ENCODE measurements around the gene HIVEP2. TPM values are rescaled to one million over a fixed set of nuclear protein-coding genes. Genes with fewer than 3 reads are reported as not detected.

Gene HIVEP2
- total and polyA plus RNA-seq, 2 donors (not counting 1 experiment from before 2014, with no cell fraction given) = 5.0 to 14.4 TPM

DNA sequence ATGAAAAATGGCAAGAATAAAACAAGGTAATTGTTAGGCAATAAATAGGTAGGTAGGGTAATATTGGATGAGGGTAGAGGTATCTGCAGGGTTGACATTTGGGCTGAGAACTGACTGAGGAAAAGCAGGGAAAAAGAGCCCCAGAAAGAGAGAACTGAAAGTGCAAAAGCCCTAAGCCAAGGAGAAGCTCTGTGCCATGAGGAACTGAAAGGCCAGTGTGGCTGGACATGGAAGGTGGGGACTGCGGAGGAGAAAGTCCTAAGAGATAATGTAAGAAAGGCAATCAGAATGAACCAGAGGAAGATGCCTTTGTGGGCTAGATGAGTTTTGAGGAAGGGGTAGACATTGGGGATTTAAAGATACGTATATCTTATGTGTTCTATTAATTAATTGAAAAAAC, 9.9 kb upstream of the HIVEP2 start:
- TF ChIP-seq EZH2 (IDR thresholded peaks at IDR 0.05; ENCODE audit: low read length, missing control alignments) = no peak
- TF ChIP-seq, protein P1, sequence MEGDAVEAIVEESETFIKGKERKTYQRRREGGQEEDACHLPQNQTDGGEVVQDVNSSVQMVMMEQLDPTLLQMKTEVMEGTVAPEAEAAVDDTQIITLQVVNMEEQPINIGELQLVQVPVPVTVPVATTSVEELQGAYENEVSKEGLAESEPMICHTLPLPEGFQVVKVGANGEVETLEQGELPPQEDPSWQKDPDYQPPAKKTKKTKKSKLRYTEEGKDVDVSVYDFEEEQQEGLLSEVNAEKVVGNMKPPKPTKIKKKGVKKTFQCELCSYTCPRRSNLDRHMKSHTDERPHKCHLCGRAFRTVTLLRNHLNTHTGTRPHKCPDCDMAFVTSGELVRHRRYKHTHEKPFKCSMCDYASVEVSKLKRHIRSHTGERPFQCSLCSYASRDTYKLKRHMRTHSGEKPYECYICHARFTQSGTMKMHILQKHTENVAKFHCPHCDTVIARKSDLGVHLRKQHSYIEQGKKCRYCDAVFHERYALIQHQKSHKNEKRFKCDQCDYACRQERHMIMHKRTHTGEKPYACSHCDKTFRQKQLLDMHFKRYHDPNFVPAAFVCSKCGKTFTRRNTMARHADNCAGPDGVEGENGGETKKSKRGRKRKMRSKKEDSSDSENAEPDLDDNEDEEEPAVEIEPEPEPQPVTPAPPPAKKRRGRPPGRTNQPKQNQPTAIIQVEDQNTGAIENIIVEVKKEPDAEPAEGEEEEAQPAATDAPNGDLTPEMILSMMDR (conservative IDR thresholded peaks at IDR 0.05 in 1 of 2, IDR thresholded peaks at IDR 0.05 in 1 of 2; ENCODE audit: low read depth in 1 of 2, low read length in 2 of 2) = no peak
- no peak for DNase-seq (ENCODE audit: low read depth in 2 of 2)

DNA sequence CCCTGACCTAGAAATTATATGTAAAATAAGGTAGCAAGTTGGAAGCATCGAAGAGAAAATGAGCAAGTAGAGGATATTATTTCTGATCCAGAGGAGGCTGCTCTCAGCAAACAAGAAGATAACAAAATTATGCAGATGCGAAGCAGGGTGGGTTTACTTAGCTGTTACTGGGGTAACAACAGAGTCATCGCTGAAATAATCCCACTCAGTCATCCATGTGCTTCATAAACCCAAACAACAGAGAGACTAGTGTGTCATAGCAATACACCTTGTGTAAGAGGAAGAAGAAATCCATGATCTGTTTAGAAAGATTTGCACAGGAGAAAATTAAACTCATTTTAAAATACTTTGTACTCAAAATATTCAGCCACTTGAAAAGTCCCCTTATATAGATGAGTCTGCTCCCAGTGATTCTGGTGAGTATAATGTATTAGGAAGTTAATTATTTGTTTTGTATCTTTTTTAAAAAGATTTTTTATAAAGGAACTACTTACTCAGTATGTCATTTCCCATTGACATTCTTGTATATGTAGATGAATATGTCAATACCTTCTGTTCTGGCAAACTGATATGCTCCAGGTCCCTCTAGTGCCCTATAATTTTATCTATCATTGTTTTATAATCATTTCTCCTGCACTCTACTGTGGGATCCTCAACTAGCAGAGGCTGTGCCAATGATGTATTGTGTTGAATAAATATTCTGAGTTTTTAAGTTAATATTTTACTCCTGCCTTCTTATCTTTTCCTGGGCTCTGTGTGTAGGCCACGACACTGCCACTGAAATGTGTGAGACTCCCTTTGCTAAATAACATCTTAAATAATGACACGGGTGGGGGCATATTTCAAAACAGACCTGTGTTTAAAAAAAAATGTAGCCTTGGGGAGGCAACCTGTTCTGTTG, 8.6 kb upstream of the HIVEP2 start:
- H3K27ac ChIP-seq (ENCODE audit: insufficient read depth, low read length) = no peak overlapping the region
- H4K20me1 ChIP-seq (ENCODE audit: control insufficient read depth, extremely low read depth, insufficient read depth, low read length) = no peaks in the 10 kb centered on the region
- no peak overlapping the region for H3K4me2 ChIP-seq (ENCODE audit: extremely low read depth, insufficient read depth, low read length)
- no peak overlapping the region for H3K9ac ChIP-seq (ENCODE audit: insufficient read depth, low read length)
- H3K36me3 ChIP-seq (ENCODE audit: control insufficient read depth, insufficient read depth, low read length) = no peaks in the 10 kb centered on the region
- no peaks in the 10 kb centered on the region for H3K9me3 ChIP-seq (ENCODE audit: control insufficient read depth, insufficient read depth, low read depth, low read length)
- H3K79me2 ChIP-seq (ENCODE audit: control insufficient read depth, insufficient read depth, low read length) = no peaks in the 10 kb centered on the region
- TF ChIP-seq, protein P1 (conservative IDR thresholded peaks at IDR 0.05 in 1 of 2, IDR thresholded peaks at IDR 0.05 in 1 of 2; ENCODE audit: low read depth in 1 of 2, low read length in 2 of 2) = no peak
- TF ChIP-seq EZH2 (IDR thresholded peaks at IDR 0.05; ENCODE audit: low read length, missing control alignments) = no peak
- no peak overlapping the region for H3K4me3 ChIP-seq (replicated peaks in 1 of 4; ENCODE audit: control extremely low read depth in 1 of 4, insufficient read depth in 1 of 4, low read depth in 3 of 4, low read length in 4 of 4)
- H2AFZ ChIP-seq (ENCODE audit: low read length) = no peak overlapping the region
- DNase-seq (ENCODE audit: low read depth in 2 of 2) = no peak
- no peaks in the 10 kb centered on the region for H3K4me1 ChIP-seq (ENCODE audit: control insufficient read depth, extremely low read depth, insufficient read depth, low read length)
- H3K27me3 ChIP-seq (ENCODE audit: control insufficient read depth, insufficient read depth, low read length) = no peaks in the 10 kb centered on the region

More for the DNA sequence above, 9.9 kb upstream of the HIVEP2 start:
- Histone ChIP-seq H3K4me3 (replicated peaks in 1 of 4; ENCODE audit: control extremely low read depth in 1 of 4, insufficient read depth in 1 of 4, low read depth in 3 of 4, low read length in 4 of 4) (no peak overlapping the region), H3K27me3 (ENCODE audit: control insufficient read depth, insufficient read depth, low read length) (no peaks in the 10 kb centered on the region), H3K36me3 (ENCODE audit: control insufficient read depth, insufficient read depth, low read length) (no peaks in the 10 kb centered on the region), H3K79me2 (ENCODE audit: control insufficient read depth, insufficient read depth, low read length) (no peaks in the 10 kb centered on the region), H2AFZ (ENCODE audit: low read length) (no peak overlapping the region), H4K20me1 (ENCODE audit: control insufficient read depth, extremely low read depth, insufficient read depth, low read length) (no peaks in the 10 kb centered on the region), H3K9me3 (ENCODE audit: control insufficient read depth, insufficient read depth, low read depth, low read length) (no peaks in the 10 kb centered on the region), H3K4me1 (ENCODE audit: control insufficient read depth, extremely low read depth, insufficient read depth, low read length) (no peaks in the 10 kb centered on the region), H3K27ac (ENCODE audit: insufficient read depth, low read length) (no peak overlapping the region), H3K4me2 (ENCODE audit: extremely low read depth, insufficient read depth, low read length) (no peak overlapping the region), H3K9ac (ENCODE audit: insufficient read depth, low read length) (no peak overlapping the region)

DNA sequence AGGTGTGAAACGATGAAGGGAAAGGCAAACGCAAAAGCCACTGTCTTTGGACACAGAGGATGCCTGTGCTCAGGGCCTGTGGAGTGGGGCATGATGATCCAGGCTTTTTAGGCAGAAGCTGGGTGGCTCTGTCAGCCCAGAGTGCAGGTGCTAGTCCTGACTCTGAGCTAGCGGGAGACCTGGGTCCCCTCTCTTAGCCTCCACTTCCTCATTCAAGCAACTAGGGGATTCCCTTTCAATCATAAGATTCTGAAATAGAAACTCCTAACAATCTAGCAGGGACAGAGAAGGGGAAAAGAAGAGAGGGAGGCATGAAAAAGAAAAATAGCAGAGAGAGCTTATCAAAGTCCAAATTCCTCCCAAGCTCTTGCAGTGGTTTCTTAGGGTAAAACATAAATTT, 7.6 kb upstream of the HIVEP2 start:
- no peaks in the 10 kb centered on the region for H3K27me3 ChIP-seq (ENCODE audit: control insufficient read depth, insufficient read depth, low read length)
- H3K9ac ChIP-seq (ENCODE audit: insufficient read depth, low read length) = no peak overlapping the region
- no peaks in the 10 kb centered on the region for H3K36me3 ChIP-seq (ENCODE audit: control insufficient read depth, insufficient read depth, low read length)
- H4K20me1 ChIP-seq (ENCODE audit: control insufficient read depth, extremely low read depth, insufficient read depth, low read length) = no peaks in the 10 kb centered on the region
- DNase-seq (ENCODE audit: low read depth in 2 of 2) = no peak
- TF ChIP-seq, protein P1 (conservative IDR thresholded peaks at IDR 0.05 in 1 of 2, IDR thresholded peaks at IDR 0.05 in 1 of 2; ENCODE audit: low read depth in 1 of 2, low read length in 2 of 2) = no peak
- TF ChIP-seq EZH2 (IDR thresholded peaks at IDR 0.05; ENCODE audit: low read length, missing control alignments) = no peak
- no peaks in the 10 kb centered on the region for H3K79me2 ChIP-seq (ENCODE audit: control insufficient read depth, insufficient read depth, low read length)
- no peaks in the 10 kb centered on the region for H3K4me1 ChIP-seq (ENCODE audit: control insufficient read depth, extremely low read depth, insufficient read depth, low read length)
- H3K27ac ChIP-seq (ENCODE audit: insufficient read depth, low read length) = no peak overlapping the region
- H3K4me2 ChIP-seq (ENCODE audit: extremely low read depth, insufficient read depth, low read length) = no peak overlapping the region
- no peak overlapping the region for H3K4me3 ChIP-seq (replicated peaks in 1 of 4; ENCODE audit: control extremely low read depth in 1 of 4, insufficient read depth in 1 of 4, low read depth in 3 of 4, low read length in 4 of 4)
- H3K9me3 ChIP-seq (ENCODE audit: control insufficient read depth, insufficient read depth, low read depth, low read length) = no peaks in the 10 kb centered on the region
- H2AFZ ChIP-seq (ENCODE audit: low read length) = no peak overlapping the region

Measured in fibroblast of lung (primary cell).